H1 (cell line): Measurements from ENCODE around the gene ADAMTS9. TPM values are rescaled to one million over a fixed set of nuclear protein-coding genes. Genes with fewer than 3 reads are reported as not detected.

Experiments
- CTCF ChIA-PET: fragments of 300-600 bp; sonication (Branson Sonifier 250); formaldehyde crosslinking; loops from one replicate; lab custom pipeline; 2021; ENCODE audit not compliant: partially characterized antibody; lab: Charles Lee
- POLR2A ChIA-PET: fragments of 300-600 bp; sonication (Branson Sonifier 250); formaldehyde crosslinking; loops from one replicate; lab custom pipeline; 2021; ENCODE audit warnings: inconsistent platforms; ENCODE audit not compliant: partially characterized antibody; lab: Charles Lee
- DNase-seq, 2 experiments: peaks; one replicate each; pipeline versions ENCODE4 v3.0.0 to v3.0.0-alpha.2; 2010 to 2022; ENCODE audit warnings: low spot score in 2 of 2, low read depth in 1 of 2, mixed read lengths in 1 of 2
- FAIRE-seq: peaks from 2 replicates; lab custom pipeline; 2011; peaks lifted over from hg19 to GRCh38; lab: Jason Lieb, UNC
- H2AFZ ChIP-seq: 2 replicates; pipeline ENCODE4 v1.8.1; 2012; ENCODE audit warnings: low read length, inconsistent platforms
- H2AK5ac ChIP-seq: 2 replicates; pipeline ENCODE4 v1.6.1; 2013; ENCODE audit warnings: low read depth, low read length
- H2BK120ac ChIP-seq: replicated peaks from 2 replicates; pipeline ENCODE3; 2013; ENCODE audit warnings: low read depth, low read length, inconsistent platforms
- H2BK12ac ChIP-seq: 2 replicates; pipeline ENCODE4 v1.6.1; 2013; ENCODE audit warnings: low read depth, low read length
- H2BK15ac ChIP-seq: 2 replicates; pipeline ENCODE4 v1.6.1; 2013; ENCODE audit warnings: low read length
- H2BK20ac ChIP-seq: 2 replicates; pipeline ENCODE4 v1.6.1; 2013; ENCODE audit warnings: low read length
- H2BK5ac ChIP-seq: 2 replicates; pipeline ENCODE4 v1.6.1; 2013; ENCODE audit warnings: low read depth, low read length
- H3K14ac ChIP-seq: 2 replicates; pipeline ENCODE4 v1.6.1; 2013; ENCODE audit warnings: inconsistent platforms; ENCODE audit not compliant: insufficient read length
- H3K18ac ChIP-seq: 2 replicates; pipeline ENCODE4 v1.6.1; 2013; ENCODE audit warnings: low read length; ENCODE audit errors: extremely low read depth
- H3K23ac ChIP-seq: 2 replicates; pipeline ENCODE4 v1.6.1; 2013; ENCODE audit warnings: inconsistent platforms; ENCODE audit not compliant: insufficient read length
- H3K23me2 ChIP-seq: 2 replicates; pipeline ENCODE4 v1.6.1; 2013; ENCODE audit warnings: low read depth, low read length
- H3K27ac ChIP-seq: 2 replicates; pipeline ENCODE4 v1.6.1; 2011; ENCODE audit warnings: low read depth, low read length, inconsistent platforms
- H3K27me3 ChIP-seq, 4 experiments: replicated peaks in 1 of 4; 1 replicate in 1 of 4; 2 replicates in 3 of 4; pipeline versions ENCODE4 v1.6.1 to v1.8.1; 2011 to 2013; ENCODE audit warnings: low read length in 3 of 4, mild to moderate bottlenecking in 3 of 4, inconsistent platforms in 2 of 4, mixed read lengths in 2 of 4, moderate library complexity in 1 of 4; ENCODE audit not compliant: control insufficient read depth in 3 of 4, insufficient read depth in 3 of 4; ENCODE audit errors: extremely low read depth in 1 of 4
- H3K36me3 ChIP-seq, 4 experiments: 2 replicates each; pipeline versions ENCODE4 v1.6.1 to v1.8.1; 2011 to 2013; ENCODE audit warnings: mild to moderate bottlenecking in 4 of 4, low read length in 3 of 4, moderate library complexity in 2 of 4, control low read depth in 1 of 4, inconsistent platforms in 1 of 4; ENCODE audit not compliant: insufficient read depth in 4 of 4, control insufficient read depth in 2 of 4
- H3K4ac ChIP-seq: replicated peaks from 2 replicates; pipeline ENCODE3; 2013; ENCODE audit warnings: low read length, low read depth, mixed read lengths, inconsistent platforms; ENCODE audit not compliant: insufficient read length
- H3K4me1 ChIP-seq, 4 experiments: replicated peaks in 1 of 4; 1 replicate in 1 of 4; 2 replicates in 3 of 4; pipeline versions ENCODE4 v1.6.1 to v1.8.1; 2011 to 2013; ENCODE audit warnings: low read length in 3 of 4, inconsistent platforms in 2 of 4, mixed read lengths in 1 of 4; ENCODE audit not compliant: insufficient read depth in 4 of 4, control insufficient read depth in 3 of 4
- H3K4me2 ChIP-seq, 2 experiments: 2 replicates each; pipeline versions ENCODE4 v1.6.1 to v1.8.1; 2011 to 2013; ENCODE audit warnings: low read depth in 2 of 2, low read length in 2 of 2, control low read depth in 1 of 2, inconsistent platforms in 1 of 2, mild to moderate bottlenecking in 1 of 2; ENCODE audit not compliant: insufficient read depth in 1 of 2
- H3K4me3 ChIP-seq, 4 experiments: fragments of 200-600, 300-600 bp in 1 of 4; sonication (generic), shearing (Covaris generic), sonication (Bioruptor Twin) in 1 of 4; 2 replicates each; pipeline versions ENCODE4 v1.5.1 to v1.8.1; 2011 to 2016; ENCODE audit warnings: low read length in 4 of 4, low read depth in 3 of 4, control low read depth in 2 of 4, inconsistent platforms in 2 of 4, mild to moderate bottlenecking in 2 of 4, mixed read lengths in 1 of 4, moderate library complexity in 1 of 4; ENCODE audit not compliant: insufficient read depth in 2 of 4; ENCODE audit errors: extremely low read depth in 1 of 4
- H3K56ac ChIP-seq: replicated peaks from 2 replicates; pipeline ENCODE3; 2013; ENCODE audit warnings: low read depth, mild to moderate bottlenecking, mixed read lengths, low read length, inconsistent platforms; ENCODE audit not compliant: insufficient read length
- H3K79me1 ChIP-seq: 2 replicates; pipeline ENCODE4 v1.6.1; 2013; ENCODE audit warnings: low read depth, low read length, control low read depth
- H3K79me2 ChIP-seq, 2 experiments: 2 replicates each; pipeline versions ENCODE4 v1.6.1 to v1.8.1; 2012 to 2013; ENCODE audit warnings: low read length in 2 of 2, mild to moderate bottlenecking in 2 of 2, inconsistent platforms in 1 of 2; ENCODE audit not compliant: insufficient read depth in 2 of 2, control insufficient read depth in 1 of 2
- H3K9ac ChIP-seq, 4 experiments: replicated peaks in 1 of 4; 1 replicate in 1 of 4; 2 replicates in 3 of 4; pipeline versions ENCODE4 v1.6.1 to v1.8.1; 2011 to 2013; ENCODE audit warnings: low read depth in 3 of 4, low read length in 3 of 4, control low read depth in 2 of 4, mild to moderate bottlenecking in 2 of 4, moderate library complexity in 2 of 4, inconsistent platforms in 1 of 4; ENCODE audit errors: extremely low read depth in 1 of 4
- H3K9me3 ChIP-seq, 2 experiments: 2 replicates each; pipeline versions ENCODE4 v1.6.1 to v1.8.1; 2012 to 2013; ENCODE audit warnings: mild to moderate bottlenecking in 2 of 2, moderate library complexity in 2 of 2, control low read depth in 1 of 2, inconsistent platforms in 1 of 2, low read depth in 1 of 2, low read length in 1 of 2, mixed read lengths in 1 of 2; ENCODE audit not compliant: insufficient read depth in 2 of 2
- H4K20me1 ChIP-seq, 2 experiments: replicated peaks in 1 of 2; 2 replicates each; pipeline versions ENCODE3 to v1.8.1; 2011 to 2013; ENCODE audit warnings: inconsistent platforms in 2 of 2, low read length in 2 of 2, mild to moderate bottlenecking in 1 of 2; ENCODE audit not compliant: insufficient read depth in 2 of 2, control insufficient read depth in 1 of 2
- H4K5ac ChIP-seq: 2 replicates; pipeline ENCODE4 v1.6.1; 2013; ENCODE audit warnings: low read length, low read depth, mixed read lengths, inconsistent platforms; ENCODE audit not compliant: insufficient read length
- H4K8ac ChIP-seq: 2 replicates; pipeline ENCODE4 v1.8.0; 2013; ENCODE audit warnings: mild to moderate bottlenecking, moderate library complexity, low read length, inconsistent platforms; ENCODE audit not compliant: insufficient read depth; ENCODE audit errors: extremely low read depth
- H4K91ac ChIP-seq: replicated peaks from 2 replicates; pipeline ENCODE3; 2013; ENCODE audit warnings: low read length, mixed read lengths, inconsistent platforms; ENCODE audit not compliant: insufficient read length
- BCL11A ChIP-seq, 2 experiments: IDR thresholded peaks; one replicate each; pipeline ENCODE4 v1.6.1; 2011; ENCODE audit warnings: low read depth in 2 of 2, low read length in 2 of 2, mild to moderate bottlenecking in 2 of 2
- EGR1 ChIP-seq: IDR thresholded peaks from 2 replicates; pipeline ENCODE4 v1.6.1; 2011; ENCODE audit warnings: low read depth, low read length, borderline replicate concordance
- SP2 ChIP-seq: IDR thresholded peaks from 2 replicates; pipeline ENCODE4 v1.6.1; 2012; ENCODE audit warnings: mild to moderate bottlenecking, low read length, inconsistent platforms
- TBP ChIP-seq: IDR thresholded peaks from 2 replicates; pipeline ENCODE4 v1.6.1; 2011; ENCODE audit warnings: low read depth, low read length, improper control_type of control experiment
- ZNF274 ChIP-seq: IDR thresholded peaks from 2 replicates; pipeline ENCODE4 v1.7.0; 2012; ENCODE audit warnings: low read length, borderline replicate concordance; ENCODE audit errors: extremely low read depth
- WGBS, 2 experiments: shearing (Covaris generic) in 1 of 2; methylation state at CpG; one replicate each; pipeline versions ENCODE4 v1.1.6 to v1.1.7; 2013 to 2015; ENCODE audit warnings: low lambda C conversion rate in 2 of 2, mixed read lengths in 2 of 2, inconsistent platforms in 1 of 2, low coverage in 1 of 2, missing lambda C conversion rate in 1 of 2; ENCODE audit not compliant: insufficient replicate concordance in 2 of 2, insufficient coverage in 1 of 2, insufficient read length in 1 of 2; ENCODE audit errors: extremely low coverage in 1 of 2, missing lambda C conversion rate in 1 of 2; 5-methylcytosine and 5-hydroxymethylcytosine counted together
- polyA plus RNA-seq, 7 experiments: library from polyadenylated mRNA; depleted of rRNA in 3 of 7; stranded (reverse) in 5 of 7; unstranded in 2 of 7; fragments of >200 nt in 5 of 7; fragments of 200-250 nt in 2 of 7; gene quantifications; 1 replicate in 5 of 7; 2 replicates in 1 of 7; 4 replicates in 1 of 7; pipeline versions ENCODE4 v1.2.1 to v1.2.3, GENCODE V29; 2011 to 2013; ENCODE audit warnings: missing spikeins in 2 of 7, mixed read lengths in 2 of 7
- total RNA-seq: library from RNA; stranded (reverse); fragmentation: NEBNext Ultra II Directional; extraction: Animal tissue kit (Norgen Biotek cat#: 25700); gene quantifications from 2 replicates; pipeline ENCODE4 v1.2.1, GENCODE V29; 2021

ADAMTS9 gene
- total and polyA plus RNA-seq, 2 of the 8 experiments (the other 6 are each of a cell fraction or from before 2014, with no cell fraction given): 0.20 to 0.41 TPM

- FAIRE-seq: no peak
- TF ChIP-seq EGR1: no peak
- TF ChIP-seq ZNF274: no peak
- no peak for TF ChIP-seq SP2
- TF ChIP-seq TBP: no peak
- TF ChIP-seq BCL11A (IDR thresholded peaks at IDR 0.05; ENCODE audit: low read depth in 2 of 2, low read length in 2 of 2): no peak
- Histone ChIP-seq H3K9ac (no peak overlapping the region), H3K36me3 (no peaks in the 10 kb centered on the region; a peak in 1 of 8 replicates), H3K27ac (no peak overlapping the region), H3K4ac (no peak overlapping the region), H3K79me2 (no peaks in the 10 kb centered on the region), H3K9me3 (peaks cover under 1 to 7% of the 10 kb centered on the region in 2 experiments; a peak in 1 of 4 replicates), H3K18ac (no peak overlapping the region), H3K79me1 (no peaks in the 10 kb centered on the region), H4K91ac (no peak overlapping the region), H2BK15ac (no peak overlapping the region), H2BK5ac (no peak overlapping the region), H3K27me3 (no peaks in the 10 kb centered on the region), H3K23ac (no peak overlapping the region), H3K4me2 (no peak overlapping the region), H3K23me2 (no peaks in the 10 kb centered on the region), H2BK20ac (no peak overlapping the region), H2AK5ac (no peak overlapping the region), H3K14ac (no peak overlapping the region), H4K20me1 (no peaks in the 10 kb centered on the region), H3K4me3 (no peak overlapping the region), H2BK12ac (no peak overlapping the region), H4K8ac (no peak overlapping the region), H3K4me1 (peaks cover 0 to 1% (median 0%) of the 10 kb centered on the region in 4 experiments; a peak in 1 of 7 replicates), H2AFZ (no peak overlapping the region), H2BK120ac (no peak overlapping the region), H3K56ac (no peak overlapping the region), H4K5ac (no peak overlapping the region)
- POLR2A ChIA-PET: no interaction called here
- no peak for DNase-seq
- CTCF ChIA-PET: interaction anchor here (3.0 kb wide), 1 partner anchor 15 kb away, joined by 17 read pairs; no protein-coding TSS in a partner anchor
- WGBS, 2 experiments: 92% methylated on average over 5 of the region's 5 CpGs; no CpG with 5 or more reads in 1 of the 2 experiments
Measured at GRCh38 chr3:64470436-64470835, 217.4 kb downstream of the ADAMTS9 start.
